MG63 (cell line): ENCODE data around the gene DNASE1. TPM values are rescaled to one million over a fixed set of nuclear protein-coding genes. Genes with fewer than 3 reads are reported as not detected.

Experiments used
- DNase-seq: peaks from one replicate; pipeline ENCODE4 v3.0.0-alpha.2; 2020
- H3K27me3 ChIP-seq: fragments of 250-450 bp; sonication (Bioruptor Pico); 2 replicates; pipeline ENCODE4 v1.5.1; 2020; ENCODE audit warnings: mild to moderate bottlenecking, moderate library complexity
- H3K36me3 ChIP-seq: fragments of 250-450 bp; sonication (Bioruptor Pico); 2 replicates; pipeline ENCODE4 v1.5.1; 2020; ENCODE audit warnings: mild to moderate bottlenecking, moderate library complexity
- H3K4me3 ChIP-seq: fragments of 250-450 bp; sonication (Bioruptor Pico); 2 replicates; pipeline ENCODE4 v1.5.1; 2020; ENCODE audit warnings: mild to moderate bottlenecking, moderate library complexity
- H3K9me3 ChIP-seq: fragments of 250-450 bp; sonication (Bioruptor Pico); 2 replicates; pipeline ENCODE4 v1.5.1; 2020; ENCODE audit warnings: mild to moderate bottlenecking, moderate library complexity
- total RNA-seq: library from RNA; depleted of rRNA; stranded (reverse); fragments of >200 nt; shearing (Covaris generic); gene quantifications from 2 replicates; pipeline ENCODE4 v1.2.3, GENCODE V29; 2014; ENCODE audit warnings: low replicate concordance

Gene DNASE1
- total RNA-seq, 1 experiment from 2014 or later, result 17.8 TPM

- Histone ChIP-seq H3K4me3 (no peak overlapping the region), H3K27me3 (no peaks in the 10 kb centered on the region), H3K36me3 (no peaks in the 10 kb centered on the region; the same call in 1 of the 2 replicates), H3K9me3 (no peaks in the 10 kb centered on the region)
- no peak for DNase-seq
Observed at GRCh38 chr16:3637371-3637923, 17.0 kb upstream of the DNASE1 start.

GRCh38 chr16:3638916-3639644, 15.4 kb upstream of the DNASE1 start:
- no peak for DNase-seq
- H3K36me3 ChIP-seq, result no peaks in the 10 kb centered on the region; the same call in 1 of the 2 replicates
- no peaks in the 10 kb centered on the region for H3K9me3 ChIP-seq
- H3K4me3 ChIP-seq, result no peak overlapping the region
- no peaks in the 10 kb centered on the region for H3K27me3 ChIP-seq

GRCh38 chr16:3640207-3640606, 14.3 kb upstream of the DNASE1 start:
- no peak for DNase-seq
- no peaks in the 10 kb centered on the region for H3K9me3 ChIP-seq
- no peaks in the 10 kb centered on the region; the same call in 1 of the 2 replicates for H3K36me3 ChIP-seq
- no peak overlapping the region for H3K4me3 ChIP-seq
- H3K27me3 ChIP-seq, result no peaks in the 10 kb centered on the region

- no peak for DNase-seq
- H3K9me3 ChIP-seq, result no peaks in the 10 kb centered on the region
- no peaks in the 10 kb centered on the region for H3K27me3 ChIP-seq
- H3K4me3 ChIP-seq, result no peak overlapping the region
- H3K36me3 ChIP-seq, result no peaks in the 10 kb centered on the region; the same call in 1 of the 2 replicates
Observed at GRCh38 chr16:3640632-3641501, 13.6 kb upstream of the DNASE1 start.

- H3K36me3 ChIP-seq, result no peaks in the 10 kb centered on the region; the same call in 1 of the 2 replicates
- no peaks in the 10 kb centered on the region for H3K27me3 ChIP-seq
- no peak overlapping the region for H3K4me3 ChIP-seq
- no peaks in the 10 kb centered on the region for H3K9me3 ChIP-seq
- DNase-seq, result no peak
Observed at GRCh38 chr16:3641801-3642396, 12.6 kb upstream of the DNASE1 start.

- Histone ChIP-seq H3K9me3 (no peaks in the 10 kb centered on the region), H3K36me3 (no peaks in the 10 kb centered on the region; the same call in 1 of the 2 replicates), H3K4me3 (no peak overlapping the region), H3K27me3 (no peaks in the 10 kb centered on the region)
- no peak for DNase-seq
Observed at GRCh38 chr16:3642397-3643094, 11.9 kb upstream of the DNASE1 start.

- DNase-seq, result no peak
- H3K36me3 ChIP-seq, result no peaks in the 10 kb centered on the region; the same call in 1 of the 2 replicates
Observed at GRCh38 chr16:3643095-3643730, 11.3 kb upstream of the DNASE1 start.

GRCh38 chr16:3645108-3645503, 9.4 kb upstream of the DNASE1 start:
- DNase-seq, result no peak
- Histone ChIP-seq H3K27me3 (no peaks in the 10 kb centered on the region), H3K36me3 (no peaks in the 10 kb centered on the region; the same call in 1 of the 2 replicates), H3K9me3 (no peaks in the 10 kb centered on the region), H3K4me3 (no peak overlapping the region)

More at GRCh38 chr16:3643095-3643730, 11.3 kb upstream of the DNASE1 start:
- H3K4me3 ChIP-seq, result no peak overlapping the region
- no peaks in the 10 kb centered on the region for H3K27me3 ChIP-seq
- no peaks in the 10 kb centered on the region for H3K9me3 ChIP-seq

GRCh38 chr16:3645504-3646347, 8.8 kb upstream of the DNASE1 start:
- DNase-seq, result no peak
- no peaks in the 10 kb centered on the region for H3K27me3 ChIP-seq
- H3K4me3 ChIP-seq, result no peak overlapping the region
- H3K9me3 ChIP-seq, result no peaks in the 10 kb centered on the region
- no peaks in the 10 kb centered on the region; the same call in 1 of the 2 replicates for H3K36me3 ChIP-seq

GRCh38 chr16:3646348-3646920, 8.1 kb upstream of the DNASE1 start:
- no peak overlapping the region for H3K4me3 ChIP-seq
- no peaks in the 10 kb centered on the region; the same call in 1 of the 2 replicates for H3K36me3 ChIP-seq
- no peaks in the 10 kb centered on the region for H3K27me3 ChIP-seq
- H3K9me3 ChIP-seq, result no peaks in the 10 kb centered on the region
- DNase-seq, result no peak

- DNase-seq, result no peak
- Histone ChIP-seq H3K27me3 (no peaks in the 10 kb centered on the region), H3K36me3 (peaks cover 27% of the 10 kb centered on the region), H3K9me3 (no peaks in the 10 kb centered on the region), H3K4me3 (no peak overlapping the region)
Observed at GRCh38 chr16:3650631-3651265, 3.7 kb upstream of the DNASE1 start.

- H3K4me3 ChIP-seq, result no peak overlapping the region
- no peaks in the 10 kb centered on the region for H3K9me3 ChIP-seq
- H3K36me3 ChIP-seq, result peaks cover 33% of the 10 kb centered on the region
- DNase-seq, result no peak
- H3K27me3 ChIP-seq, result no peaks in the 10 kb centered on the region
Observed at GRCh38 chr16:3651461-3652372, 2.8 kb upstream of the DNASE1 start.

GRCh38 chr16:3652373-3653195, 1.9 kb upstream of the DNASE1 start:
- Histone ChIP-seq H3K9me3 (no peaks in the 10 kb centered on the region), H3K36me3 (peaks cover 42% of the 10 kb centered on the region), H3K4me3 (no peak overlapping the region), H3K27me3 (no peaks in the 10 kb centered on the region)
- no peak for DNase-seq
